ENCODE data around the gene ARHGAP44. TPM values are rescaled to one million over a fixed set of nuclear protein-coding genes. Genes with fewer than 3 reads are reported as not detected.
A peak's percentile ranks its signal among the peaks of the same experiment; 100 is the strongest.

ARHGAP44 gene
- total and polyA plus RNA-seq, 2 experiments from 2014 or later, result 5.8 to 16.4 TPM

DNA sequence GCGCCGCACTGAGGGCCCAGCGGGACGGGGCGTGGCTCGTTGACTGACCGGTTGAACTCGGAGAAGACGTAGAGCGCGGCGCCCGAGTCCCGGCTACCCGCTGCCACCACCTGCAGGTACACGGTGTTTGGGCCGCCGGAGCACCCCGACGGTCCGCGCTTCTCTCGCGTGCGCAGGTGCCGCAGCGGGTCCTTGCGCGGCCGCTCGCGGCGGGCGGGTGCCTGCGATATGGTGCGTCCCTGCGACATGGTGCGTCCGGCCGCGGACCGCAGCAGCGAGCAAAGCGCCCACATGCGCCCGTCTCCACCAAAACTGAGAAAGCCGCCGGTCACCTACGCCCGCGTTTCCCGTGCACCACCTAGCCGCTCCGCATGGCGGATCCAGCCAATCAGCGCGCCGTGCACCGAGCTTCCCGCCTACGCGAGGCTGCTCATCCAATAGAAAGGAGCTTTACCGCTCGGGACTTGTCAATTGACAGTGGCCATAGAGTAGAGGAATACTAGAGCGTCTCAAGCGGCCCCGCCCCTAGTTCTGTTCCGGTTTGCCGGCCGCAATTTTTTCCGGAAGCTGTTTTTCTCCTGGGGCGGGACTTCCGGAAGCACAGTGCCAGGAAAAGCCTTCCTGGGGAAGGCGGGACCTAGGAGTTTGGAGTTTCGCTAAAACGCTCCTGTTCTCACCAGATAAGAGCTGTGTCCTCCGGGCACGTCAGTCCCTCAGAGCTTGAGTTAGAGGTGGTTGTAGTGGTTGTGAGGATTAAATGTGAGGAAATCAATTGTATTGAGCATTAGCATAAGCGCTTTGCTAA, 228.6 kb downstream of the ARHGAP44 start, which contains the start of gene ELAC2:
Gene ELAC2 (minus strand): TSS at position 373 of the 805 bp plus-strand sequence. CDS start 80 bp downstream, at position 293.
- H3K79me2 ChIP-seq (replicated peaks; ENCODE audit: insufficient read depth), result peaks cover 26% of the 10 kb centered on the region
- H3F3A ChIP-seq (replicated peaks; ENCODE audit: low read depth), result peaks cover 5% of the 10 kb centered on the region; the same call in 1 of the 2 replicates
- H2AFZ ChIP-seq, result peak within 1 kb of the TSS; percentile 83
- peaks cover 40% of the 10 kb centered on the region for H3K36me3 Mint-ChIP-seq (ENCODE audit: low read depth)
- H3K27ac ChIP-seq (ENCODE audit: low read depth), result peak within 1 kb of the TSS; percentile 89
- H3K4me3 Mint-ChIP-seq, result peak within 1 kb of the TSS; percentile 95
- no peaks in the 10 kb centered on the region for H3K4me1 ChIP-seq (ENCODE audit: insufficient read depth)
- H3K9me2 ChIP-seq (ENCODE audit: insufficient read depth), result no peaks in the 10 kb centered on the region
- ATAC-seq (peak; percentile 98), DNase-seq (ENCODE audit: low spot score) (peak; percentile 99)
- H3K36me3 ChIP-seq (ENCODE audit: insufficient read depth), result peaks cover 34% of the 10 kb centered on the region
- peak within 1 kb of the TSS; percentile 94 for H3K4me3 ChIP-seq
- H3K27me3 Mint-ChIP-seq (ENCODE audit: insufficient read depth, low read depth, poor library complexity), result no peaks in the 10 kb centered on the region
- H3K9me3 Mint-ChIP-seq, result no peaks in the 10 kb centered on the region
- peak within 1 kb of the TSS; percentile 91 for H3K4me2 ChIP-seq
- TF ChIP-seq CREB1 (CRISPR knock-in tag; IDR thresholded peaks at IDR 0.05; ENCODE audit: low read depth), result peak; percentile 65
- TF ChIP-seq, protein P1, sequence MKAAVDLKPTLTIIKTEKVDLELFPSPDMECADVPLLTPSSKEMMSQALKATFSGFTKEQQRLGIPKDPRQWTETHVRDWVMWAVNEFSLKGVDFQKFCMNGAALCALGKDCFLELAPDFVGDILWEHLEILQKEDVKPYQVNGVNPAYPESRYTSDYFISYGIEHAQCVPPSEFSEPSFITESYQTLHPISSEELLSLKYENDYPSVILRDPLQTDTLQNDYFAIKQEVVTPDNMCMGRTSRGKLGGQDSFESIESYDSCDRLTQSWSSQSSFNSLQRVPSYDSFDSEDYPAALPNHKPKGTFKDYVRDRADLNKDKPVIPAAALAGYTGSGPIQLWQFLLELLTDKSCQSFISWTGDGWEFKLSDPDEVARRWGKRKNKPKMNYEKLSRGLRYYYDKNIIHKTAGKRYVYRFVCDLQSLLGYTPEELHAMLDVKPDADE (IDR thresholded peaks at IDR 0.05), result no peak; the same call in 1 of the 2 replicates
- no peak for TF ChIP-seq EZH2phosphoT487 (IDR thresholded peaks at IDR 0.05; ENCODE audit: unreplicated experiment)
- no peak for TF ChIP-seq NANOG (IDR thresholded peaks at IDR 0.05; ENCODE audit: borderline replicate concordance)
- no peak for TF ChIP-seq ZNF331 (CRISPR knock-in tag; IDR thresholded peaks at IDR 0.05; ENCODE audit: low read depth)
- TF ChIP-seq STAT1 (IDR thresholded peaks at IDR 0.05; ENCODE audit: unreplicated experiment), result no peak
- TF ChIP-seq, protein P2, sequence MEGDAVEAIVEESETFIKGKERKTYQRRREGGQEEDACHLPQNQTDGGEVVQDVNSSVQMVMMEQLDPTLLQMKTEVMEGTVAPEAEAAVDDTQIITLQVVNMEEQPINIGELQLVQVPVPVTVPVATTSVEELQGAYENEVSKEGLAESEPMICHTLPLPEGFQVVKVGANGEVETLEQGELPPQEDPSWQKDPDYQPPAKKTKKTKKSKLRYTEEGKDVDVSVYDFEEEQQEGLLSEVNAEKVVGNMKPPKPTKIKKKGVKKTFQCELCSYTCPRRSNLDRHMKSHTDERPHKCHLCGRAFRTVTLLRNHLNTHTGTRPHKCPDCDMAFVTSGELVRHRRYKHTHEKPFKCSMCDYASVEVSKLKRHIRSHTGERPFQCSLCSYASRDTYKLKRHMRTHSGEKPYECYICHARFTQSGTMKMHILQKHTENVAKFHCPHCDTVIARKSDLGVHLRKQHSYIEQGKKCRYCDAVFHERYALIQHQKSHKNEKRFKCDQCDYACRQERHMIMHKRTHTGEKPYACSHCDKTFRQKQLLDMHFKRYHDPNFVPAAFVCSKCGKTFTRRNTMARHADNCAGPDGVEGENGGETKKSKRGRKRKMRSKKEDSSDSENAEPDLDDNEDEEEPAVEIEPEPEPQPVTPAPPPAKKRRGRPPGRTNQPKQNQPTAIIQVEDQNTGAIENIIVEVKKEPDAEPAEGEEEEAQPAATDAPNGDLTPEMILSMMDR (conservative IDR thresholded peaks at IDR 0.05; ENCODE audit: low read depth in 2 of 2), result no peak
- TF ChIP-seq JUNB (IDR thresholded peaks at IDR 0.05; ENCODE audit: unreplicated experiment), result no peak
- TF ChIP-seq POLR2AphosphoS5 (IDR thresholded peaks at IDR 0.05; ENCODE audit: low read depth), result peak; percentile 85
- TF ChIP-seq, protein P3, sequence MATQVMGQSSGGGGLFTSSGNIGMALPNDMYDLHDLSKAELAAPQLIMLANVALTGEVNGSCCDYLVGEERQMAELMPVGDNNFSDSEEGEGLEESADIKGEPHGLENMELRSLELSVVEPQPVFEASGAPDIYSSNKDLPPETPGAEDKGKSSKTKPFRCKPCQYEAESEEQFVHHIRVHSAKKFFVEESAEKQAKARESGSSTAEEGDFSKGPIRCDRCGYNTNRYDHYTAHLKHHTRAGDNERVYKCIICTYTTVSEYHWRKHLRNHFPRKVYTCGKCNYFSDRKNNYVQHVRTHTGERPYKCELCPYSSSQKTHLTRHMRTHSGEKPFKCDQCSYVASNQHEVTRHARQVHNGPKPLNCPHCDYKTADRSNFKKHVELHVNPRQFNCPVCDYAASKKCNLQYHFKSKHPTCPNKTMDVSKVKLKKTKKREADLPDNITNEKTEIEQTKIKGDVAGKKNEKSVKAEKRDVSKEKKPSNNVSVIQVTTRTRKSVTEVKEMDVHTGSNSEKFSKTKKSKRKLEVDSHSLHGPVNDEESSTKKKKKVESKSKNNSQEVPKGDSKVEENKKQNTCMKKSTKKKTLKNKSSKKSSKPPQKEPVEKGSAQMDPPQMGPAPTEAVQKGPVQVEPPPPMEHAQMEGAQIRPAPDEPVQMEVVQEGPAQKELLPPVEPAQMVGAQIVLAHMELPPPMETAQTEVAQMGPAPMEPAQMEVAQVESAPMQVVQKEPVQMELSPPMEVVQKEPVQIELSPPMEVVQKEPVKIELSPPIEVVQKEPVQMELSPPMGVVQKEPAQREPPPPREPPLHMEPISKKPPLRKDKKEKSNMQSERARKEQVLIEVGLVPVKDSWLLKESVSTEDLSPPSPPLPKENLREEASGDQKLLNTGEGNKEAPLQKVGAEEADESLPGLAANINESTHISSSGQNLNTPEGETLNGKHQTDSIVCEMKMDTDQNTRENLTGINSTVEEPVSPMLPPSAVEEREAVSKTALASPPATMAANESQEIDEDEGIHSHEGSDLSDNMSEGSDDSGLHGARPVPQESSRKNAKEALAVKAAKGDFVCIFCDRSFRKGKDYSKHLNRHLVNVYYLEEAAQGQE (IDR thresholded peaks at IDR 0.05; ENCODE audit: unreplicated experiment), result no peak
- TF ChIP-seq EZH2 (IDR thresholded peaks at IDR 0.05; ENCODE audit: low read depth, unreplicated experiment), result no peak
- TF ChIP-seq ZNF114 (CRISPR knock-in tag; IDR thresholded peaks at IDR 0.05), result no peak
- TF ChIP-seq, protein P4, sequence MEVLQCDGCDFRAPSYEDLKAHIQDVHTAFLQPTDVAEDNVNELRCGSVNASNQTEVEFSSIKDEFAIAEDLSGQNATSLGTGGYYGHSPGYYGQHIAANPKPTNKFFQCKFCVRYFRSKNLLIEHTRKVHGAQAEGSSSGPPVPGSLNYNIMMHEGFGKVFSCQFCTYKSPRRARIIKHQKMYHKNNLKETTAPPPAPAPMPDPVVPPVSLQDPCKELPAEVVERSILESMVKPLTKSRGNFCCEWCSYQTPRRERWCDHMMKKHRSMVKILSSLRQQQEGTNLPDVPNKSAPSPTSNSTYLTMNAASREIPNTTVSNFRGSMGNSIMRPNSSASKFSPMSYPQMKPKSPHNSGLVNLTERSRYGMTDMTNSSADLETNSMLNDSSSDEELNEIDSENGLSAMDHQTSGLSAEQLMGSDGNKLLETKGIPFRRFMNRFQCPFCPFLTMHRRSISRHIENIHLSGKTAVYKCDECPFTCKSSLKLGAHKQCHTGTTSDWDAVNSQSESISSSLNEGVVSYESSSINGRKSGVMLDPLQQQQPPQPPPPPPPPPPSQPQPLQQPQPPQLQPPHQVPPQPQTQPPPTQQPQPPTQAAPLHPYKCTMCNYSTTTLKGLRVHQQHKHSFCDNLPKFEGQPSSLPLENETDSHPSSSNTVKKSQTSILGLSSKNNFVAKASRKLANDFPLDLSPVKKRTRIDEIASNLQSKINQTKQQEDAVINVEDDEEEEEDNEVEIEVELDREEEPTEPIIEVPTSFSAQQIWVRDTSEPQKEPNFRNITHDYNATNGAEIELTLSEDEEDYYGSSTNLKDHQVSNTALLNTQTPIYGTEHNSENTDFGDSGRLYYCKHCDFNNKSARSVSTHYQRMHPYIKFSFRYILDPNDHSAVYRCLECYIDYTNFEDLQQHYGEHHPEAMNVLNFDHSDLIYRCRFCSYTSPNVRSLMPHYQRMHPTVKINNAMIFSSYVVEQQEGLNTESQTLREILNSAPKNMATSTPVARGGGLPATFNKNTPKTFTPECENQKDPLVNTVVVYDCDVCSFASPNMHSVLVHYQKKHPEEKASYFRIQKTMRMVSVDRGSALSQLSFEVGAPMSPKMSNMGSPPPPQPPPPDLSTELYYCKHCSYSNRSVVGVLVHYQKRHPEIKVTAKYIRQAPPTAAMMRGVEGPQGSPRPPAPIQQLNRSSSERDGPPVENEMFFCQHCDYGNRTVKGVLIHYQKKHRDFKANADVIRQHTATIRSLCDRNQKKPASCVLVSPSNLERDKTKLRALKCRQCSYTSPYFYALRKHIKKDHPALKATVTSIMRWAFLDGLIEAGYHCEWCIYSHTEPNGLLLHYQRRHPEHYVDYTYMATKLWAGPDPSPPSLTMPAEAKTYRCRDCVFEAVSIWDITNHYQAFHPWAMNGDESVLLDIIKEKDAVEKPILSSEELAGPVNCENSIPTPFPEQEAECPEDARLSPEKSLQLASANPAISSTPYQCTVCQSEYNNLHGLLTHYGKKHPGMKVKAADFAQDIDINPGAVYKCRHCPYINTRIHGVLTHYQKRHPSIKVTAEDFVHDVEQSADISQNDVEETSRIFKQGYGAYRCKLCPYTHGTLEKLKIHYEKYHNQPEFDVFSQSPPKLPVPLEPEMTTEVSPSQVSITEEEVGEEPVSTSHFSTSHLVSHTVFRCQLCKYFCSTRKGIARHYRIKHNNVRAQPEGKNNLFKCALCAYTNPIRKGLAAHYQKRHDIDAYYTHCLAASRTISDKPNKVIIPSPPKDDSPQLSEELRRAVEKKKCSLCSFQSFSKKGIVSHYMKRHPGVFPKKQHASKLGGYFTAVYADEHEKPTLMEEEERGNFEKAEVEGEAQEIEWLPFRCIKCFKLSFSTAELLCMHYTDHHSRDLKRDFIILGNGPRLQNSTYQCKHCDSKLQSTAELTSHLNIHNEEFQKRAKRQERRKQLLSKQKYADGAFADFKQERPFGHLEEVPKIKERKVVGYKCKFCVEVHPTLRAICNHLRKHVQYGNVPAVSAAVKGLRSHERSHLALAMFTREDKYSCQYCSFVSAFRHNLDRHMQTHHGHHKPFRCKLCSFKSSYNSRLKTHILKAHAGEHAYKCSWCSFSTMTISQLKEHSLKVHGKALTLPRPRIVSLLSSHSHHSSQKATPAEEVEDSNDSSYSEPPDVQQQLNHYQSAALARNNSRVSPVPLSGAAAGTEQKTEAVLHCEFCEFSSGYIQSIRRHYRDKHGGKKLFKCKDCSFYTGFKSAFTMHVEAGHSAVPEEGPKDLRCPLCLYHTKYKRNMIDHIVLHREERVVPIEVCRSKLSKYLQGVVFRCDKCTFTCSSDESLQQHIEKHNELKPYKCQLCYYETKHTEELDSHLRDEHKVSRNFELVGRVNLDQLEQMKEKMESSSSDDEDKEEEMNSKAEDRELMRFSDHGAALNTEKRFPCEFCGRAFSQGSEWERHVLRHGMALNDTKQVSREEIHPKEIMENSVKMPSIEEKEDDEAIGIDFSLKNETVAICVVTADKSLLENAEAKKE (CRISPR knock-in tag; IDR thresholded peaks at IDR 0.05), result no peak
- H3K27ac Mint-ChIP-seq, result peak within 1 kb of the TSS; percentile 99
- H3K4me1 Mint-ChIP-seq, result peaks cover 4% of the 10 kb centered on the region; the same call in 1 of the 3 replicates
- no peaks in the 10 kb centered on the region for H3K27me3 ChIP-seq (ENCODE audit: insufficient read depth)
- H4K20me1 ChIP-seq (replicated peaks; ENCODE audit: insufficient read depth), result peaks cover 9% of the 10 kb centered on the region; the same call in 1 of the 2 replicates

Data from GM23338 (cell line).